Tibial artery (tissue), 4 donors: ENCODE data around the gene MND1.
"Not testable (repeated sequence)": the region's sequence is repeated elsewhere in the genome, so short reads cannot be mapped to it uniquely, and the experiment has no call there.

ENCODE experiments used
- DNase-seq, 2 donors: peaks; one replicate each; pipeline ENCODE4 v3.0.0-alpha.2; 2019
- H3K27ac ChIP-seq, 2 donors: fragments of 200-600 bp; sonication (generic) in 1 of 2; 1 replicate in 1 of 2; 2 replicates in 1 of 2; pipeline ENCODE4 v1.5.1; 2018 to 2019; ENCODE audit warnings: mild to moderate bottlenecking in 1 of 2
- H3K27me3 ChIP-seq, 2 donors: fragments of 200-600 bp; sonication (generic) in 1 of 2; one replicate each; pipeline versions ENCODE4 v1.5.1 to v1.6.0; 2016 to 2019
- H3K36me3 ChIP-seq, 3 donors: fragments of 200-600 bp; sonication (generic) in 2 of 3; one replicate each; pipeline ENCODE4 v1.5.1; 2016 to 2019; ENCODE audit warnings: mild to moderate bottlenecking in 2 of 3
- H3K4me1 ChIP-seq, 4 donors: fragments of 200-600 bp; sonication (generic) in 2 of 4; 1 replicate in 3 of 4; 2 replicates in 1 of 4; pipeline ENCODE4 v1.5.1; 2016 to 2019
- H3K4me3 ChIP-seq, 2 donors: fragments of 200-600 bp; sonication (generic) in 1 of 2; 1 replicate in 1 of 2; 2 replicates in 1 of 2; pipeline ENCODE4 v1.5.1; 2018 to 2019; ENCODE audit warnings: mild to moderate bottlenecking in 2 of 2
- H3K9me3 ChIP-seq, 3 donors: fragments of 200-600 bp; sonication (generic) in 1 of 3; one replicate each; pipeline ENCODE4 v1.5.1; 2016 to 2019
- CTCF ChIP-seq, 2 experiments: fragments of 200-600 bp in 1 of 2; fragments of 450-650 bp in 1 of 2; IDR thresholded peaks; one replicate each; pipeline ENCODE4 v1.5.1; 2017 to 2019; ENCODE audit warnings: antibody characterized with exemption in 2 of 2, mild to moderate bottlenecking in 1 of 2, moderate library complexity in 1 of 2
- intact Hi-C: fragments of 100-400 bp; cut with DNase I; formaldehyde crosslinking; loops from one replicate; pipeline ENCODE4 v1.15.0; 2023; ENCODE audit warnings: low total_unique reads

Gene MND1

GRCh38 chr4:153409924-153410501 is 65.5 kb downstream of the MND1 start:
- no peak for DNase-seq
- H3K9me3 ChIP-seq: no peaks in the 10 kb centered on the region
- no peak for TF ChIP-seq CTCF (IDR thresholded peaks at IDR 0.05)
- H3K4me3 ChIP-seq: no peak overlapping the region
- peak overlapping the region; percentile 71 to 75 for H3K27ac ChIP-seq
- H3K36me3 ChIP-seq: no peaks in the 10 kb centered on the region
- no peaks in the 10 kb centered on the region for H3K27me3 ChIP-seq
- intact Hi-C loops: no loop called here
- H3K4me1 ChIP-seq: peaks cover 0 to 19% (median 3%) of the 10 kb centered on the region in 4 donors

GRCh38 chr4:153413842-153414241 is 69.4 kb downstream of the MND1 start:
- TF ChIP-seq CTCF (IDR thresholded peaks at IDR 0.05): no peak
- no peak overlapping the region for H3K27ac ChIP-seq
- H3K4me1 ChIP-seq: peaks cover 0 to 19% (median 3%) of the 10 kb centered on the region in 4 donors
- intact Hi-C loops: no loop called here
- H3K27me3 ChIP-seq: no peaks in the 10 kb centered on the region
- no peak for DNase-seq
- no peaks in the 10 kb centered on the region for H3K9me3 ChIP-seq
- H3K4me3 ChIP-seq: no peak overlapping the region
- no peaks in the 10 kb centered on the region for H3K36me3 ChIP-seq

- H3K4me3 ChIP-seq, H3K27me3 ChIP-seq, H3K36me3 ChIP-seq, DNase-seq, H3K27ac ChIP-seq, H3K9me3 ChIP-seq, intact Hi-C loops, H3K4me1 ChIP-seq: not testable (repeated sequence)
Observed at GRCh38 chr4:153416456-153416855, 72.0 kb downstream of the MND1 start.

GRCh38 chr4:153418121-153418520 is 73.6 kb downstream of the MND1 start:
- H3K36me3 ChIP-seq: no peaks in the 10 kb centered on the region
- no peaks in the 10 kb centered on the region for H3K27me3 ChIP-seq
- H3K27ac ChIP-seq: no peak overlapping the region
- intact Hi-C loops: no loop called here
- no peak for TF ChIP-seq CTCF (IDR thresholded peaks at IDR 0.05)
- no peak overlapping the region for H3K4me3 ChIP-seq
- peaks cover 0 to 7% (median 0%) of the 10 kb centered on the region in 4 donors for H3K4me1 ChIP-seq
- no peak for DNase-seq
- no peaks in the 10 kb centered on the region for H3K9me3 ChIP-seq

- Histone ChIP-seq H3K4me3 (no peak overlapping the region), H3K36me3 (no peaks in the 10 kb centered on the region), H3K4me1 (peaks cover 0 to 7% (median 0%) of the 10 kb centered on the region in 4 donors), H3K27ac (peak overlapping the region in 1 of 2 donors; percentile 7), H3K9me3 (no peaks in the 10 kb centered on the region), H3K27me3 (no peaks in the 10 kb centered on the region)
- no peak for DNase-seq
- intact Hi-C loops: no loop called here
- TF ChIP-seq CTCF (IDR thresholded peaks at IDR 0.05): no peak
Observed at GRCh38 chr4:153418558-153418957, 74.1 kb downstream of the MND1 start.

- peak overlapping the region in 1 of 2 donors; percentile 7 for H3K27ac ChIP-seq
- H3K27me3 ChIP-seq: no peaks in the 10 kb centered on the region
- TF ChIP-seq CTCF (IDR thresholded peaks at IDR 0.05): no peak
- H3K4me3 ChIP-seq: no peak overlapping the region
- DNase-seq: no peak
- H3K36me3 ChIP-seq: no peaks in the 10 kb centered on the region
- intact Hi-C loops: no loop called here
- H3K9me3 ChIP-seq: no peaks in the 10 kb centered on the region
- peaks cover 0 to 7% (median 0%) of the 10 kb centered on the region in 4 donors for H3K4me1 ChIP-seq
Observed at GRCh38 chr4:153419029-153419428, 74.5 kb downstream of the MND1 start.
